ENCODE data around the gene NAP1L4.
A peak's percentile ranks its signal among the peaks of the same experiment; 100 is the strongest.

NAP1L4 gene

GRCh38 chr11:2995031-2995561, 3.0 kb upstream of the NAP1L4 start:
- DNase-seq (ENCODE audit: low read depth) = no peak
- H3K4me3 ChIP-seq (replicated peaks; ENCODE audit: low read depth, low read length) = no peak overlapping the region
- no peak for TF ChIP-seq CTCF (IDR thresholded peaks at IDR 0.05; ENCODE audit: low read length, missing control alignments)

- H3K4me3 ChIP-seq (replicated peaks; ENCODE audit: low read depth, low read length) = no peak overlapping the region
- TF ChIP-seq CTCF (IDR thresholded peaks at IDR 0.05; ENCODE audit: low read length, missing control alignments) = no peak
- DNase-seq (ENCODE audit: low read depth) = no peak
Observed at GRCh38 chr11:2994336-2994730, 2.2 kb upstream of the NAP1L4 start.

GRCh38 chr11:2992997-2993325, 832 bp upstream of the NAP1L4 start:
- H3K4me3 ChIP-seq (replicated peaks; ENCODE audit: low read depth, low read length) = peak overlapping the region; percentile 74
- TF ChIP-seq CTCF (IDR thresholded peaks at IDR 0.05; ENCODE audit: low read length, missing control alignments) = no peak
- DNase-seq (ENCODE audit: low read depth) = no peak

GRCh38 chr11:2991452-2992233, 486 bp downstream of the NAP1L4 start:
- peak; percentile 56 for DNase-seq (ENCODE audit: low read depth)
- no peak for TF ChIP-seq CTCF (IDR thresholded peaks at IDR 0.05; ENCODE audit: low read length, missing control alignments)
- H3K4me3 ChIP-seq (replicated peaks; ENCODE audit: low read depth, low read length) = peak overlapping the region; percentile 74

- no peak for DNase-seq (ENCODE audit: low read depth)
- H3K4me3 ChIP-seq (replicated peaks; ENCODE audit: low read depth, low read length) = peak overlapping the region; percentile 74
Observed at GRCh38 chr11:2990617-2991451, 1.3 kb downstream of the NAP1L4 start.

GRCh38 chr11:2989551-2989950, 2.6 kb downstream of the NAP1L4 start:
- no peak for DNase-seq (ENCODE audit: low read depth)
- H3K4me3 ChIP-seq (replicated peaks; ENCODE audit: low read depth, low read length) = peak overlapping the region; percentile 74
- TF ChIP-seq CTCF (IDR thresholded peaks at IDR 0.05; ENCODE audit: low read length, missing control alignments) = no peak

More at GRCh38 chr11:2990617-2991451, 1.3 kb downstream of the NAP1L4 start:
- no peak for TF ChIP-seq CTCF (IDR thresholded peaks at IDR 0.05; ENCODE audit: low read length, missing control alignments)

Measured in fibroblast of pulmonary artery (primary cell).